DOHH2 (cell line): Measurements from ENCODE around the gene VPS37B.

Experiments
- EZH2phosphoT487 ChIP-seq: fragments of 200-600 bp; sonication (generic); IDR thresholded peaks from 2 replicates; pipeline ENCODE4 v1.6.1; 2017; ENCODE audit warnings: borderline replicate concordance, mild to moderate bottlenecking, antibody characterized with exemption, low read length, moderate library complexity, mixed read lengths
- TF ChIP-seq, protein P1 (sequence below): fragments of 200-600 bp; sonication (generic); IDR thresholded peaks from one replicate; pipeline ENCODE4 v1.5.1; 2014; ENCODE audit warnings: antibody characterized with exemption, mild to moderate bottlenecking, low read depth, low read length; ENCODE audit not compliant: poor library complexity, severe bottlenecking

DNA sequence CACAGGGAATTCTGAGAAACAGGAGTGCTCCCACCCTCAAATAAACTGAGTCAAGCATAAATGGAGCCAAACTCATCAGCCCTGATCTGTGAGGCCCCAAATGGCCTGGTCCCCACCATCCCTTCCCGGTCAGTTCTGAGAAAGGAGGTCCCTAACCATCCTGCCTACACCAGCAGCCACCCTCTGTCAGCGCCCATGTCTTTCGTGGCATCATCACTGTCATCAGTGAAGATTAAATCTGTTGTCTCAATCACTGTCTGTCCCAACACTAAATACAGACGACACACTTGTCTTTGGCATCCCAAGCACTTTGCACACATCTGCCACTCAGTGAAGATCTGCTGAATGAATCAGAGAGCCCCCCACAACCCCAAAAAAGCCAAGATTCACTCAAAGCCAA, 22.4 kb downstream of the VPS37B start:
- TF ChIP-seq, protein P1, sequence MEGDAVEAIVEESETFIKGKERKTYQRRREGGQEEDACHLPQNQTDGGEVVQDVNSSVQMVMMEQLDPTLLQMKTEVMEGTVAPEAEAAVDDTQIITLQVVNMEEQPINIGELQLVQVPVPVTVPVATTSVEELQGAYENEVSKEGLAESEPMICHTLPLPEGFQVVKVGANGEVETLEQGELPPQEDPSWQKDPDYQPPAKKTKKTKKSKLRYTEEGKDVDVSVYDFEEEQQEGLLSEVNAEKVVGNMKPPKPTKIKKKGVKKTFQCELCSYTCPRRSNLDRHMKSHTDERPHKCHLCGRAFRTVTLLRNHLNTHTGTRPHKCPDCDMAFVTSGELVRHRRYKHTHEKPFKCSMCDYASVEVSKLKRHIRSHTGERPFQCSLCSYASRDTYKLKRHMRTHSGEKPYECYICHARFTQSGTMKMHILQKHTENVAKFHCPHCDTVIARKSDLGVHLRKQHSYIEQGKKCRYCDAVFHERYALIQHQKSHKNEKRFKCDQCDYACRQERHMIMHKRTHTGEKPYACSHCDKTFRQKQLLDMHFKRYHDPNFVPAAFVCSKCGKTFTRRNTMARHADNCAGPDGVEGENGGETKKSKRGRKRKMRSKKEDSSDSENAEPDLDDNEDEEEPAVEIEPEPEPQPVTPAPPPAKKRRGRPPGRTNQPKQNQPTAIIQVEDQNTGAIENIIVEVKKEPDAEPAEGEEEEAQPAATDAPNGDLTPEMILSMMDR, result no peak
- no peak for TF ChIP-seq EZH2phosphoT487
